Ishikawa (cell line): ENCODE data around the gene COX6A1.

Source experiments
- CEBPB ChIP-seq: IDR thresholded peaks from 2 replicates; pipeline ENCODE4 v1.6.1; 2012
- CREB1 ChIP-seq: IDR thresholded peaks from 2 replicates; pipeline ENCODE4 v1.6.1; 2012; ENCODE audit warnings: low read depth
- EGR1 ChIP-seq: IDR thresholded peaks from 2 replicates; pipeline ENCODE4 v1.6.1; 2012
- EP300 ChIP-seq: IDR thresholded peaks from 2 replicates; pipeline ENCODE4 v1.6.1; 2012; ENCODE audit warnings: borderline replicate concordance
- FOXM1 ChIP-seq: IDR thresholded peaks from 2 replicates; pipeline ENCODE4 v1.6.1; 2012; ENCODE audit warnings: low read depth, borderline replicate concordance
- MAX ChIP-seq: IDR thresholded peaks from 2 replicates; pipeline ENCODE4 v1.6.1; 2012
- NFIC ChIP-seq: IDR thresholded peaks from 2 replicates; pipeline ENCODE4 v1.6.1; 2012
- RAD21 ChIP-seq: IDR thresholded peaks from 2 replicates; pipeline ENCODE4 v1.6.1; 2012; ENCODE audit warnings: low read depth
- REST ChIP-seq: IDR thresholded peaks from 2 replicates; pipeline ENCODE4 v1.6.1; 2012; ENCODE audit warnings: low read depth, mild to moderate bottlenecking
- TAF1 ChIP-seq: IDR thresholded peaks from 2 replicates; pipeline ENCODE4 v1.6.1; 2012; ENCODE audit warnings: low read depth, mild to moderate bottlenecking
- TCF12 ChIP-seq: IDR thresholded peaks from 2 replicates; pipeline ENCODE4 v1.6.1; 2012; ENCODE audit warnings: low read depth
- TEAD4 ChIP-seq: IDR thresholded peaks from 2 replicates; pipeline ENCODE4 v1.6.1; 2012
- USF1 ChIP-seq: IDR thresholded peaks from 2 replicates; pipeline ENCODE4 v1.6.1; 2012
- YY1 ChIP-seq: IDR thresholded peaks from 2 replicates; pipeline ENCODE4 v1.6.1; 2012; ENCODE audit warnings: low read depth
- ZBTB7A ChIP-seq: IDR thresholded peaks from 2 replicates; pipeline ENCODE4 v1.6.1; 2012; ENCODE audit warnings: low read depth

COX6A1 gene

GRCh38 chr12:120406069-120406468, 31.8 kb upstream of the COX6A1 start:
- TF ChIP-seq CREB1 (no peak), EP300 (no peak), TEAD4 (no peak), USF1 (no peak), MAX (no peak), NFIC (no peak), FOXM1 (no peak), REST (no peak), CEBPB (no peak), TAF1 (no peak), ZBTB7A (no peak), TCF12 (no peak), EGR1 (no peak)

- no peak for TF ChIP-seq REST
- TF ChIP-seq TAF1 = no peak
- no peak for TF ChIP-seq USF1
- no peak for TF ChIP-seq EGR1
- TF ChIP-seq TCF12 = no peak
- no peak for TF ChIP-seq CREB1
- TF ChIP-seq MAX = no peak
- no peak for TF ChIP-seq ZBTB7A
- TF ChIP-seq EP300 = no peak
- no peak for TF ChIP-seq YY1
- TF ChIP-seq NFIC = no peak
Observed at GRCh38 chr12:120406553-120406952, 31.4 kb upstream of the COX6A1 start.

GRCh38 chr12:120408771-120409170, 29.1 kb upstream of the COX6A1 start:
- TF ChIP-seq TAF1 (no peak), MAX (no peak), RAD21 (no peak), NFIC (no peak), TEAD4 (no peak), CEBPB (no peak), REST (no peak), TCF12 (no peak), EGR1 (no peak), CREB1 (no peak), ZBTB7A (no peak), FOXM1 (no peak), EP300 (no peak), YY1 (no peak), USF1 (no peak)

- TF ChIP-seq CREB1 (no peak), USF1 (no peak), EP300 (no peak), FOXM1 (no peak), MAX (no peak), EGR1 (no peak), TCF12 (no peak), TAF1 (no peak), NFIC (no peak), ZBTB7A (no peak), TEAD4 (no peak)
Observed at GRCh38 chr12:120412421-120412820, 25.5 kb upstream of the COX6A1 start.
